Astrocyte of the cerebellum (primary cell): ENCODE measurements around the gene FOXE1.

Source experiments
- DNase-seq: peaks from one replicate; pipeline ENCODE4 v3.0.0-alpha.2; 2011; ENCODE audit warnings: low read depth
- H3K4me3 ChIP-seq: 2 replicates; pipeline ENCODE4 v1.5.1; 2011; ENCODE audit warnings: mild to moderate bottlenecking, low read depth, low read length, moderate library complexity
- CTCF ChIP-seq: IDR thresholded peaks from 2 replicates; pipeline ENCODE4 v1.5.1; 2012; ENCODE audit warnings: low read length, low read depth, moderate library complexity, mild to moderate bottlenecking; ENCODE audit errors: missing control alignments
- in situ Hi-C: cut with HindIII; loops from 2 replicates; pipeline ENCODE4 v1.10.0; 2017; ENCODE audit warnings: low sequenced_read_pairs

FOXE1 gene

DNA sequence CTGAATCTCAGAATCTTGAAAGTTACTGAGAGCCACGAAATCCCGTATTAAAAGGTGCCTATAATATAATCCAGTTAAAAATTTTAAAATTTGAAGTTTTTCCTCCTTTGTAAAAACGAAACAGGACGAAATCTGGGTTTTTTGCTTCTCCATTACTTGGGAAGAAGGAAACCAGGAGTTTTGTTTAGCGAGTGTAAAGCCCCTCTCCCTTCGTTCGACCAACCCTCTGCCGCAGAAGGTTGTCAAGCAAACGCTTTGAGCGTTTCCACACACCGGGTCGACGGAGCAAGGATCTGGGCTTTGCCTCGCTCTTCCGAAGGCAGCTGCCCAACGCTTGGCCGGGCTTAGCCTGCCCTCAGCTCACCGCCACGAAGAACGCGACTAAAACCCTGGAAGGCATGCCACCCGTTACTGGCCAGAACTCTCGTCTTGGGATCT is 1.6 kb upstream of the FOXE1 start:
- DNase-seq: no peak
- no peak overlapping the region for H3K4me3 ChIP-seq
- TF ChIP-seq CTCF: no peak
- in situ Hi-C loops: no loop called here

- H3K4me3 ChIP-seq: no peak overlapping the region
- DNase-seq: no peak
- no peak for TF ChIP-seq CTCF
- in situ Hi-C loops: no loop called here
These were observed 1.0 kb upstream of the FOXE1 start for GRCh38 chr9:97852001-97852398.

DNA sequence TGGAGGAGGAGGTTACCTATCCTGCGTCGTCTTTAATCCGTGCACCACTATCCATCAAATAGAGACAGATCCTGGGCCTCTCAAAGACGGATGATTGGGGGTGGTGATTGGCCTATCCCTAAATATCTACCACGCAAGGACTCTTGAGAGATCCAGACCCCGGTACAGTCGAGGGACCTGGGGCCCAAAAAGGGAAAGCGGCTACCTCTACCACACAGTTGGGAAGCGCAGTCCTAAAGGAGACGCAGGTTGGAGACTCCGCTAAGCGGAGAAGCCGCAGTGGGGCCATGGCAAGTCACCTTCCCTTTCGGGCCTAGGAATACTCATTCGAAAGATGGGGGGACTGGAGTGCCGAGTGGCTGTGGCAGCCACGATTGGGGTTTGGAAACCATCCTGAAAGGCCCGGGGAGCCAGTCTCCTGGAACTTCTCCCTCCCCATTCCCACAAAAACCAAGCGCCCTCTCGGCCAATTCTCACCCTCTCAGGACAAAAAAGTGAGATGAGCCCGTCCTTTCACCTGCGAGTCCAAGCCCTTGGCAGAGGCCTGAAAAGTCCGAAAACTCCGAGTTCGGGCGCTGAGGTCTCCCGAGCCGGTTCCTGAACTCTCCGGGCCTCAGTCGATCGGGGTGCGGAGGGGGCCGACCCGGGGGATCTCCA is 499 bp upstream of the FOXE1 start:
- in situ Hi-C loops: no loop called here
- no peak for TF ChIP-seq CTCF
- DNase-seq: no peak
- no peak overlapping the region for H3K4me3 ChIP-seq

DNA sequence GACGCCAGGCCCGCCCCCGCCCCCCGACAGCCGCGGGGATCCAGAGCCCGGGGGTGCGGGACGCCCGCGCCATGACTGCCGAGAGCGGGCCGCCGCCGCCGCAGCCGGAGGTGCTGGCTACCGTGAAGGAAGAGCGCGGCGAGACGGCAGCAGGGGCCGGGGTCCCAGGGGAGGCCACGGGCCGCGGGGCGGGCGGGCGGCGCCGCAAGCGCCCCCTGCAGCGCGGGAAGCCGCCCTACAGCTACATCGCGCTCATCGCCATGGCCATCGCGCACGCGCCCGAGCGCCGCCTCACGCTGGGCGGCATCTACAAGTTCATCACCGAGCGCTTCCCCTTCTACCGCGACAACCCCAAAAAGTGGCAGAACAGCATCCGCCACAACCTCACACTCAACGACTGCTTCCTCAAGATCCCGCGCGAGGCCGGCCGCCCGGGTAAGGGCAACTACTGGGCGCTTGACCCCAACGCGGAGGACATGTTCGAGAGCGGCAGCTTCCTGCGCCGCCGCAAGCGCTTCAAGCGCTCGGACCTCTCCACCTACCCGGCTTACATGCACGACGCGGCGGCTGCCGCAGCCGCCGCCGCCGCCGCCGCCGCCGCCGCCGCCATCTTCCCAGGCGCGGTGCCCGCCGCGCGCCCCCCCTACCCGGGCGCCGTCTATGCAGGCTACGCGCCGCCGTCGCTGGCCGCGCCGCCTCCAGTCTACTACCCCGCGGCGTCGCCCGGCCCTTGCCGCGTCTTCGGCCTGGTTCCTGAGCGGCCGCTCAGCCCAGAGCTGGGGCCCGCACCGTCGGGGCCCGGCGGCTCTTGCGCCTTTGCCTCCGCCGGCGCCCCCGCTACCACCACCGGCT is 1.0 kb downstream of the FOXE1 start:
- in situ Hi-C loops: no loop called here
- TF ChIP-seq CTCF: no peak
- H3K4me3 ChIP-seq: peak overlapping the region; percentile 7

GRCh38 chr9:97854696-97855485 is 1.9 kb downstream of the FOXE1 start:
- in situ Hi-C loops: no loop called here
- H3K4me3 ChIP-seq: no peak overlapping the region
- no peak for DNase-seq
- no peak for TF ChIP-seq CTCF

More for the DNA sequence above, 1.0 kb downstream of the FOXE1 start:
- DNase-seq: no peak

- no peak for TF ChIP-seq CTCF
- no peak overlapping the region for H3K4me3 ChIP-seq
- no peak for DNase-seq
- in situ Hi-C loops: no loop called here
These were observed 2.5 kb downstream of the FOXE1 start for GRCh38 chr9:97855486-97855875.
